GM18507 (cell line): ENCODE results near the gene TMEM218.
A peak's percentile ranks its signal among the peaks of the same experiment; 100 is the strongest.

Source experiments
- DNase-seq: peaks from one replicate; pipeline ENCODE4 v3.0.0; 2011; ENCODE audit warnings: low read depth; ENCODE audit not compliant: insufficient read length; ENCODE audit errors: extremely low spot score
- FAIRE-seq: peaks from 2 replicates; lab custom pipeline; 2011; peaks lifted over from hg19 to GRCh38; lab: Jason Lieb, UNC

The TMEM218 gene

GRCh38 chr11:125111343-125112207 lies at the start of gene TMEM218:
Gene TMEM218, minus strand, starts transcription at chr11:125111626. Its CDS starts 9,385 bp downstream, at chr11:125102241.
- FAIRE-seq (peak; percentile 99), DNase-seq (peak; percentile 91)

- FAIRE-seq: no peak
- no peak for DNase-seq
Measured at GRCh38 chr11:125157953-125158680, 46.7 kb upstream of the TMEM218 start.

- DNase-seq (no peak), FAIRE-seq (no peak)
Measured at GRCh38 chr11:125157118-125157733, 45.8 kb upstream of the TMEM218 start.

GRCh38 chr11:125156346-125157117 lies 45.1 kb upstream of the TMEM218 start:
- DNase-seq (no peak), FAIRE-seq (no peak)

- FAIRE-seq (no peak), DNase-seq (no peak)
Measured at GRCh38 chr11:125155767-125156166, 44.3 kb upstream of the TMEM218 start.

- DNase-seq (no peak), FAIRE-seq (no peak)
Measured at GRCh38 chr11:125155100-125155444, 43.6 kb upstream of the TMEM218 start.

- DNase-seq (no peak), FAIRE-seq (no peak)
Measured at GRCh38 chr11:125154378-125155099, 43.1 kb upstream of the TMEM218 start.

- FAIRE-seq: no peak
Measured at GRCh38 chr11:125153837-125154236, 42.4 kb upstream of the TMEM218 start.

GRCh38 chr11:125148743-125149142 lies 37.3 kb upstream of the TMEM218 start:
- DNase-seq (no peak), FAIRE-seq (no peak)

More at GRCh38 chr11:125153837-125154236, 42.4 kb upstream of the TMEM218 start:
- no peak for DNase-seq

GRCh38 chr11:125148011-125148410 lies 36.6 kb upstream of the TMEM218 start:
- no peak for FAIRE-seq
- DNase-seq: no peak

- DNase-seq (no peak), FAIRE-seq (no peak)
Measured at GRCh38 chr11:125147280-125147679, 35.9 kb upstream of the TMEM218 start.

- DNase-seq (no peak), FAIRE-seq (no peak)
Measured at GRCh38 chr11:125146232-125146631, 34.8 kb upstream of the TMEM218 start.

GRCh38 chr11:125141686-125142535 lies 30.5 kb upstream of the TMEM218 start:
- FAIRE-seq: peak; percentile 83

GRCh38 chr11:125141178-125141577 lies 29.8 kb upstream of the TMEM218 start:
- FAIRE-seq (no peak), DNase-seq (no peak)

More at GRCh38 chr11:125141686-125142535, 30.5 kb upstream of the TMEM218 start:
- peak; percentile 38 for DNase-seq

- FAIRE-seq: no peak
Measured at GRCh38 chr11:125140233-125140632, 28.8 kb upstream of the TMEM218 start.

GRCh38 chr11:125139778-125140177 lies 28.4 kb upstream of the TMEM218 start:
- FAIRE-seq (no peak), DNase-seq (no peak)

More at GRCh38 chr11:125140233-125140632, 28.8 kb upstream of the TMEM218 start:
- DNase-seq: no peak

GRCh38 chr11:125138966-125139365 lies 27.5 kb upstream of the TMEM218 start:
- FAIRE-seq (no peak), DNase-seq (no peak)

- FAIRE-seq (no peak), DNase-seq (no peak)
Measured at GRCh38 chr11:125136001-125136400, 24.6 kb upstream of the TMEM218 start.
